Activated CD8-positive, alpha-beta T cell treated with anti-CD3 and anti-CD28 coated beads, Interleukin-2, amount 10 ng/mL, durations not matched to agents 7 days and 5 days (primary cell): ENCODE measurements around the gene KCNJ1. TPM values are rescaled to one million over a fixed set of nuclear protein-coding genes. Genes with fewer than 3 reads are reported as not detected.

Experiments used
- ATAC-seq: fragments of 150-1000 bp; cut with Tn5 transposase; one replicate; pipeline ENCODE4 v1.10.0; 2021; ENCODE audit warnings: moderate library complexity
- CTCF ChIA-PET: fragments of 350-600 bp; sonication (Branson Sonifier 250); formaldehyde crosslinking; loops from one replicate; lab custom pipeline; 2021; ENCODE audit warnings: antibody characterized with exemption; lab: Charles Lee
- POLR2A ChIA-PET: fragments of 350-600 bp; sonication (Branson Sonifier 250); formaldehyde crosslinking; loops from one replicate; lab custom pipeline; 2021; ENCODE audit warnings: antibody characterized with exemption; lab: Charles Lee
- DNase-seq: peaks from one replicate; pipeline ENCODE4 v3.0.0-alpha.2; 2020
- H3K27ac Mint-ChIP-seq: one replicate; pipeline ENCODE4 v1.8.0; 2021; ENCODE audit warnings: mild to moderate bottlenecking, mixed read lengths
- H3K27me3 Mint-ChIP-seq: one replicate; pipeline ENCODE4 v1.8.0; 2021; ENCODE audit warnings: low read depth, mixed read lengths
- H3K36me3 Mint-ChIP-seq: one replicate; pipeline ENCODE4 v1.8.0; 2021; ENCODE audit warnings: low read depth, mixed read lengths
- H3K4me1 Mint-ChIP-seq: one replicate; pipeline ENCODE4 v1.8.0; 2021; ENCODE audit warnings: low read depth, mixed read lengths
- H3K4me3 Mint-ChIP-seq: one replicate; pipeline ENCODE4 v1.8.0; 2021; ENCODE audit warnings: mild to moderate bottlenecking, mixed read lengths
- H3K9me3 Mint-ChIP-seq: one replicate; pipeline ENCODE4 v1.8.0; 2022; ENCODE audit warnings: mixed read lengths; ENCODE audit not compliant: insufficient read depth
- total RNA-seq, 2 experiments: library from RNA; stranded (reverse); gene quantifications; one replicate each; pipeline ENCODE4 v1.2.3, GENCODE V29; 2021

The KCNJ1 gene
- total RNA-seq, 2 experiments from 2014 or later = not detected

DNA sequence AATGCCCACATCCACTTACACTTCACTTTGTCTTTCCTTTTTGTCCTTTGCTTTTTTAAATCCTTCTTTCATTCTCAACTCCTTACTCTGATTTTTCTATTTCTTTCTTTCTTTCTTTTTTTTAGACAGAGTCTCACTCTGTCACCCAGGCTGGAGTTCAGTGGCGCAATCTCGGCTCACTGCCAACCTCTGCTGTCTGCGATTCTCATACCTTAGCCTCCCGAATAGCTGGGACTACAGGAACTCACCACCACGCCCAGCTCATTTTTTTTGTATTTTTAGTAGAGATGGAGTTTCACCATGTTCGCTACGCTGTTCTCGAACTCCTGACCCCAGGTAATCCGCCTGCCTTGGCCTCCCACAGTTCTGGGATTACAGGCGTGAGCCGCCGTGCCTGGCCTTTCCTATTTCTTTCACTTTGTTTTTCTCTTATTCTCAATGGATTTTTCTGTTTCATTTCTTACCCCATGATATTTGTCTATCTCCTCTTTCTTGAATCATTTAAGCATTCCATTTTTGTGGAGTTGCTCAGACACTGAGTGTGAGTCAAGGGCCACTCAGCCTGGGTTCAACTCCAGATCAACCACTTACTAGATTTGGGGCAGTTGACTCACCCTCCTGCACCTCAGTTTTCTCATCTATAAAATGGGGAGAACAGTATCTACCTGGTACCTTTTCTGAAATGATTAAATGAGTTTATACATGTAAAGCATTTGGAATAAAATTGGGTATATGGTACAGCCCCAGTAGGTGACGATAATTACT lies 31.7 kb upstream of the KCNJ1 start:
- H3K9me3 Mint-ChIP-seq = no peaks in the 10 kb centered on the region
- no peak for ATAC-seq
- H3K4me1 Mint-ChIP-seq = peaks cover 10% of the 10 kb centered on the region
- no peaks in the 10 kb centered on the region for H3K36me3 Mint-ChIP-seq
- ChIA-PET POLR2A (no interaction called here), CTCF (interaction anchor here (0.7 kb wide), 1 partner anchor 853 kb away, joined by 3 read pairs; no protein-coding TSS in a partner anchor)
- H3K4me3 Mint-ChIP-seq = no peak overlapping the region
- H3K27ac Mint-ChIP-seq = no peak overlapping the region
- peaks cover 45% of the 10 kb centered on the region for H3K27me3 Mint-ChIP-seq
- DNase-seq = no peak

DNA sequence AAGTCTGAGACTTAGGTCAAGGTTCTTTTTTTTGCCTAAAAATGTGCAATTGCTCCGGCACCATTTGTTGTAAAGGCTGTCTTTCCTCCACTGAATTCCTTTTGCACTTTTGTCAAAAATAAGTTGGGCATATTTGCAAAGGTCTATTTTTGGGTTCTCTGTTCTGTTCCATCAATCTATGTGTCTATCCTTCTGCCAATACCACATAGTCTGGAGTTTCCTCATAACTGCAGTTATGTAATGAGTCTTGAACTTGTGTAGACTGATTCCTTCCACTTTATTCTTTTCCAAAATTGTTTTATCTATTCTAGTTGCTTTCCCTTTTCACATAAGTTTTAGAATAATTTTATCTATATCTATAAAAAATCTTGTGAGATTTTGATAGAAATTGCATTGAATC lies 30.7 kb upstream of the KCNJ1 start:
- ChIA-PET POLR2A (no interaction called here), CTCF (no interaction called here)
- Mint-ChIP-seq H3K36me3 (no peaks in the 10 kb centered on the region), H3K4me3 (no peak overlapping the region), H3K9me3 (no peaks in the 10 kb centered on the region), H3K4me1 (peaks cover 14% of the 10 kb centered on the region), H3K27ac (no peak overlapping the region), H3K27me3 (peaks cover 41% of the 10 kb centered on the region)
- no peak for DNase-seq
- no peak for ATAC-seq

DNA sequence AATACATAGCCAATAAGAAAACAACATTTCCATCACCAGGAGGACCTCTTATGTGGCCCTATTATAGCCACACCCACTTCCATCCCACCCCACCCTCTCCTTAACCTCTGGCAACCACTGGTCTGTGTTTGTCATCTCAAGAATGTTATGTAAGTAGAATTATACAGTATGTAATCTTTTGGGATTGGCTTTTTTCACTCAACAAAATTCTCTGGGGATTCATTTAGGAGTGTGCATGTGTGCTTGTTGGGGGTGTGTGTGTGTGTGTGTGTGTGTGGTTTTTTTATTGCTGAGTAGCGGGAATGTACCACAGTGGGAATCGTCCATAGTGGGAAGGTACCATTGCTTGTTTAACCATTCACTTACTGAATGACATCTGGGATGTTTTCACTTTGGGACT lies 29.3 kb upstream of the KCNJ1 start:
- DNase-seq = no peak
- H3K27ac Mint-ChIP-seq = no peak overlapping the region

GRCh38 chr11:128895526-128895925 lies 28.4 kb upstream of the KCNJ1 start:
- CTCF ChIA-PET = interaction anchor here (0.9 kb wide), 1 partner anchor 10 kb away, joined by 3 read pairs; no protein-coding TSS in a partner anchor
- DNase-seq (no peak), ATAC-seq (no peak)
- H3K4me3 Mint-ChIP-seq = no peak overlapping the region
- H3K9me3 Mint-ChIP-seq = no peaks in the 10 kb centered on the region
- H3K36me3 Mint-ChIP-seq = no peaks in the 10 kb centered on the region
- H3K27me3 Mint-ChIP-seq = peaks cover 53% of the 10 kb centered on the region
- peaks cover 27% of the 10 kb centered on the region for H3K4me1 Mint-ChIP-seq
- POLR2A ChIA-PET = no interaction called here
- H3K27ac Mint-ChIP-seq = no peak overlapping the region

More for the DNA sequence above, 29.3 kb upstream of the KCNJ1 start:
- no peak for ATAC-seq
- no peaks in the 10 kb centered on the region for H3K36me3 Mint-ChIP-seq
- H3K4me3 Mint-ChIP-seq = no peak overlapping the region
- H3K9me3 Mint-ChIP-seq = no peaks in the 10 kb centered on the region
- H3K4me1 Mint-ChIP-seq = peaks cover 23% of the 10 kb centered on the region
- ChIA-PET CTCF (no interaction called here), POLR2A (no interaction called here)
- H3K27me3 Mint-ChIP-seq = peaks cover 51% of the 10 kb centered on the region

DNA sequence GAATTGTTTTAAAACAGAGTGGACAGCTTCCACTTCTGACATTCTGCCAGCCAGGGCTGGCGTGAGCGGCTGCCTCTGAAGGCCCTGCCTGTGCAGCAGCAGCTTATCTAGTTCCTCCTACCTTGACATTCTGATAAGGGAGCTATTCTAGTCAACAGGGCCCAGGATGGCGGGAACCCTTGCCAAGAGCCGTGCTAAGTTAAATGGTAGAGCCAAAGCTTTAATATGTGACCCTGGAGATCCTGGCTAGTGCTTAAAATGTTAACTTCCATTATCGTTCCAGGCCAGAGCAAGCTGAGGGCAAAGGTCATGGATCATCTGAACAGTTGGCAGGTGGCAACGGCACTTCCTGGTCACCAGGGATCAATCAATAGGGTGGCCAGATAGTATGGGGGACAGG lies 27.6 kb upstream of the KCNJ1 start:
- peaks cover 27% of the 10 kb centered on the region for H3K4me1 Mint-ChIP-seq
- ChIA-PET POLR2A (no interaction called here), CTCF (interaction anchor here (1.5 to 2.6 kb wide), 2 partner anchors 10 to 12 kb away, joined by 7 to 22 read pairs; no protein-coding TSS in a partner anchor)
- peaks cover 61% of the 10 kb centered on the region for H3K27me3 Mint-ChIP-seq
- no peaks in the 10 kb centered on the region for H3K36me3 Mint-ChIP-seq
- H3K4me3 Mint-ChIP-seq = no peak overlapping the region
- H3K9me3 Mint-ChIP-seq = no peaks in the 10 kb centered on the region
- DNase-seq = no peak
- no peak overlapping the region for H3K27ac Mint-ChIP-seq
- no peak for ATAC-seq

GRCh38 chr11:128894286-128894681 lies 27.2 kb upstream of the KCNJ1 start:
- Mint-ChIP-seq H3K27me3 (peaks cover 62% of the 10 kb centered on the region), H3K36me3 (no peaks in the 10 kb centered on the region)

DNA sequence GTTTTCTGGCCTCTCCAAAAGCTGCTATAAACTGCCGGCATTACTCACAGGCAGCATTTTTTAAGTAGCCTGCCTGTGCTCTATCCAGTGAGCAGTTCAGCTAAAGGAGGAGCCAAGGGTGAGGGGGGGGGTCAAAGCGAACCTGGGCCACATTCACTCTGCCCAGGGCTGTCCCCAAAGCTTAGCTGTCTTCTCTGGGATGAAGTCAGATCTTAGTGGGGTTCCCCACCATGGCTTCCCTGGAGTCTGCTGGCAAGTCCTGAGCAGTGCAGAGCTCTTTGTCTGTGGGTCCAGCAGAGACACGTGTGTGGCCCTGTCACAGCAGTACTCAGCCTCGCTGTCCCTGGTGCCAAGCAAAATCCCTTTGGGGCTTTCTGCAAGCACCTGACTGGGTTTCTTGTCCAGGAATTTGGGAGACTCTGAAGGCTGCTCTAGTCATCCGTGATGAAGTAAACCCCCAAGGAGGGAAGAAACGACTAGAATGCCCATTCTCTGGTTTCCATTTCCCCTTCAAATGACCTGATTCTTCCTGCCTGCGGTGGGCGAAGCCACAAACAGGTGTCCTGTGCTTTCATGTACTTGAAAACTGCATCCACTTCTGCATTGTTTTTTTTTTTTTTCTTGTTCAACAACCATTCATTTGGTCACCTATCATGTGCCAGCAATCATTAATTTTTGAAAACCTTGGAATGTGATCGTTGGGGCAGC lies 26.6 kb upstream of the KCNJ1 start:
- ATAC-seq = no peak
- Mint-ChIP-seq H3K36me3 (no peaks in the 10 kb centered on the region), H3K9me3 (no peaks in the 10 kb centered on the region), H3K27ac (no peak overlapping the region), H3K27me3 (peaks cover 61% of the 10 kb centered on the region), H3K4me3 (no peak overlapping the region), H3K4me1 (peaks cover 27% of the 10 kb centered on the region)
- ChIA-PET POLR2A (no interaction called here), CTCF (interaction anchor here (1.5 to 11.0 kb wide), 3 partner anchors 9 to 63 kb away, joined by 7 to 207 read pairs (median 22); no protein-coding TSS in a partner anchor)
- no peak for DNase-seq

More at GRCh38 chr11:128894286-128894681, 27.2 kb upstream of the KCNJ1 start:
- Mint-ChIP-seq H3K27ac (no peak overlapping the region), H3K4me3 (no peak overlapping the region), H3K4me1 (peaks cover 27% of the 10 kb centered on the region), H3K9me3 (no peaks in the 10 kb centered on the region)
- no peak for ATAC-seq
- ChIA-PET CTCF (interaction anchor here (1.5 to 2.6 kb wide), 2 partner anchors 10 to 12 kb away, joined by 7 to 22 read pairs; no protein-coding TSS in a partner anchor), POLR2A (no interaction called here)
- DNase-seq = no peak

DNA sequence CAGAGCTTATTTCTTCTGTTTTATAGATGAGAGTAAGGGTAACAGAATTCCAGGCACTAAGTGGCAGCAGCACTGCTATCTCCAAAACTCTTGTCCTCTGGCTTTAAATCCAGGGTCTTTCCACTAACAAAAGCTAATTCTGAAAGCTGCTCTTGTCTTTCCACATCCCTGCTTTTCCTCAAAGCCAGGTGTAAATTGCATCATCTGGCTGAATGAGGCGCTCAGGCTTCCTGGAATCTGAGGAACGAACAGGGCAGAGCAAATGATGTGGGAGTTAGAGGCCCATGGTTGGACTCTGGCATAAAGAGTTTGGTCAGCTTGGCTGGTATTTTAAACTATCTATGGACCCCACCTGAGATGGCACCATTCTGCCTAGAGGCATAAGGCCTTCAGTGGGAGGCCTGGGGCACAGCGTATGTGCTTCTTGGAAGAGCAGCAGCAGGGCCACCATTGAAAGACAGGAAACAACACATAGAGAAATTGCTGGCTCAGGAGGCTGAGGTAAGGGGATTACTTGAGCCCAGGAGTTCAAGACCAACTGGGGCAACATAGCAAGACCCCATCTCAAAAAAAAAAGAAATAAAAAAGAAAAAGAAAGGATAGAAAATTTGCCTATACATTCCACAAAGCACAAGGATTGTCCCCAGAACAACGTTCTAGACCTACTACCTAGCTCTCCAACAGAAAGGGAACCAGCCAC lies 25.9 kb upstream of the KCNJ1 start:
- CTCF ChIA-PET = interaction anchor here (0.8 to 11.0 kb wide), 5 partner anchors 8 to 439 kb away, joined by 3 to 207 read pairs (median 3); no protein-coding TSS in a partner anchor
- DNase-seq (no peak), ATAC-seq (no peak)
- POLR2A ChIA-PET = no interaction called here
- Mint-ChIP-seq H3K27ac (no peak overlapping the region), H3K9me3 (no peaks in the 10 kb centered on the region), H3K27me3 (peaks cover 63% of the 10 kb centered on the region), H3K36me3 (no peaks in the 10 kb centered on the region), H3K4me1 (peaks cover 27% of the 10 kb centered on the region), H3K4me3 (no peak overlapping the region)

DNA sequence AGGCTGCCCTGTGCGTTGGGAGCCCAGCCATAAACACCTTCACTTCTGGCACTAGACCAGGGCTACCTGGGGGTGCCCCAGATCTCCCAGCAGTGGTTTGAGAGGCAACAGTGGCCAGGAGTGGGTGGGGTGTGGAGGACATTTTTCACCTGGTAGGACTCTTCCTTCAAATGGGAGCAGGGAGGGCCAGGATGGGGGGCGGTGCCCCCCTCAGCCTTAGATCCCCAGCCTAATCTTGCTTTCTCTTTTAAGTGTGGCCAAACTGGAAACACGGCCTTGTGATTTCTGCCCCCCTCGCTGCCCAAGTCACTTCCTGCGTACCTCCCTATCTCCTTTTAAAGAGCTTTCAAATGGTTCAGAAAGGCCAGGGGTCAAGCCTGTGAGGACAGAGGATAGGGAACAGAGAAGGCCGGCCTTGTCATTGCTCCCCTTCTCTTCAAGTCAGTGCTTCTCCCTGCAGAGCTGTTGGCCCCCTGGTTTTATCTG lies 24.9 kb upstream of the KCNJ1 start:
- Mint-ChIP-seq H3K9me3 (no peaks in the 10 kb centered on the region), H3K4me3 (no peak overlapping the region), H3K27ac (no peak overlapping the region), H3K4me1 (peaks cover 27% of the 10 kb centered on the region), H3K36me3 (no peaks in the 10 kb centered on the region), H3K27me3 (peaks cover 64% of the 10 kb centered on the region)
- ATAC-seq = no peak
- no peak for DNase-seq
- POLR2A ChIA-PET = no interaction called here
- CTCF ChIA-PET = interaction anchor here (0.8 to 11.0 kb wide), 6 partner anchors 7 to 440 kb away, joined by 3 to 207 read pairs (median 3); no protein-coding TSS in a partner anchor

- ChIA-PET CTCF (interaction anchor here (1.4 to 11.0 kb wide), 3 partner anchors 9 to 66 kb away, joined by 3 to 207 read pairs (median 3); no protein-coding TSS in a partner anchor), POLR2A (no interaction called here)
- peak; percentile 35 for ATAC-seq
- DNase-seq = no peak
- Mint-ChIP-seq H3K36me3 (no peaks in the 10 kb centered on the region), H3K27ac (no peak within 1 kb of the TSS), H3K9me3 (no peaks in the 10 kb centered on the region), H3K4me1 (peaks cover 30% of the 10 kb centered on the region), H3K4me3 (peak within 1 kb of the TSS; percentile 58), H3K27me3 (peaks cover 64% of the 10 kb centered on the region)
Measured at GRCh38 chr11:128890543-128891368, 23.7 kb upstream of the KCNJ1 start, which contains the start of gene KCNJ5. TSS of gene KCNJ5 (plus strand) at chr11:128891356. CDS start at chr11:128911274, 19,918 bp downstream.
